DMS 273 (cell line): ENCODE data around the gene RCN1.
"Not testable (repeated sequence)": the region's sequence is repeated elsewhere in the genome, so short reads cannot be mapped to it uniquely, and the experiment has no call there.

ENCODE experiments used
- DNase-seq: peaks from one replicate; lab custom pipeline; 2025; ENCODE audit not compliant: unreplicated experiment; lab: John Stamatoyannopoulos, UW

RCN1 gene

DNA sequence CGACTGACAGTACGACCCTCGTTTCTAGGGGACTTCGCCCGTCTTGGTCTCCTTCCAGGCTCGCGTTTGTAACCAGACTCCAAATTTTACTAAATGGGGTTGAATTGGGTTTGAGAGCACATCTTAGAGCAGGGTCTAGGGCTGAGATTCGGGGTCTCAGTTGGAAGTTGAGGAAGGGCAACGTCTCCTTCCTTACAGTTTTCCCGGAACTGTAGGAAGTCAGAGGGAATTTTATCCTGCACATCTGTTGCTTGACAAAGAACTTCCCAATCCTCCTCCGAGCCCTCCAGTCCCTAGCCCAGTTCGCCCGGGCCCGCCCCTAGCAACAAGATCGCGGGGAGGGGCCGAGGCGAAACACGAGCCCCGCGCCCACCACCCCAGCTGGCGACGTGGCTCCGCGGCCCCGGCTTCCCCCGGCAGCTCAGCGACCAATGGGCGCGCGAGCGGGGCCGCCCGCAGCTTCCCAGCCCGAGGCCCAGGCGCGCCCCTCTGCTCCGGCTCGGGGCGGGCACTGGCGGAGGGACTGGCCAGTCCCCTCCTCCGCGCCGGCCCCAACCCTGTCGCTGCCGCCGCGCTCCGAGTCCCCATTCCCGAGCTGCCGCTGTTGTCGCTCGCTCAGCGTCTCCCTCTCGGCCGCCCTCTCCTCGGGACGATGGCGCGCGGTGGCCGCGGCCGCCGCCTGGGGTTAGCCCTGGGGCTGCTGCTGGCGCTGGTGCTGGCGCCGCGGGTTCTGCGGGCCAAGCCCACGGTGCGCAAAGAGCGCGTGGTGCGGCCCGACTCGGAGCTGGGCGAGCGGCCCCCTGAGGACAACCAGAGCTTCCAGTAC is at the start of gene RCN1:
TSS of gene RCN1 (plus strand) at position 530 of the 826 bp plus-strand sequence. CDS start at position 653, 123 bp downstream.
- DNase-seq = peak; percentile 93

DNA sequence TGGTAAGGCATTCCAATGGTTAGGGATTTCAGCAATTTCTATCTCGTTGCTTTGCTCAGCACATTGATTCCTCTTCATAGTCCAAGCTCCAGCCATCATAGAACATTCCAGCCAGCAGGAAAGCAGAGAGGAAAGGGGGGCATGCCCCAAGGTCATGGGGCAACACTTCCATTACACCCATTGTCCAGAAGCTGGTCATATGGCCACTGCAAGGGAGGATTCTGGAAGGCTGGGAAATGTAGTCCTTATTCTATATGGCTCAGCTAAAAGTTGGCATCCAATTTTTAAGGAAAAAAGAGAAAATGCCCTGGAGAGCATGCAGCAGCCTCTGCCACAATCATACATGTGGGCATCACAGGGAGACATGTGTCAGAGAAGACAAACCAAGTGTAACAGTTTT is 47.1 kb upstream of the RCN1 start:
- no peak for DNase-seq

DNA sequence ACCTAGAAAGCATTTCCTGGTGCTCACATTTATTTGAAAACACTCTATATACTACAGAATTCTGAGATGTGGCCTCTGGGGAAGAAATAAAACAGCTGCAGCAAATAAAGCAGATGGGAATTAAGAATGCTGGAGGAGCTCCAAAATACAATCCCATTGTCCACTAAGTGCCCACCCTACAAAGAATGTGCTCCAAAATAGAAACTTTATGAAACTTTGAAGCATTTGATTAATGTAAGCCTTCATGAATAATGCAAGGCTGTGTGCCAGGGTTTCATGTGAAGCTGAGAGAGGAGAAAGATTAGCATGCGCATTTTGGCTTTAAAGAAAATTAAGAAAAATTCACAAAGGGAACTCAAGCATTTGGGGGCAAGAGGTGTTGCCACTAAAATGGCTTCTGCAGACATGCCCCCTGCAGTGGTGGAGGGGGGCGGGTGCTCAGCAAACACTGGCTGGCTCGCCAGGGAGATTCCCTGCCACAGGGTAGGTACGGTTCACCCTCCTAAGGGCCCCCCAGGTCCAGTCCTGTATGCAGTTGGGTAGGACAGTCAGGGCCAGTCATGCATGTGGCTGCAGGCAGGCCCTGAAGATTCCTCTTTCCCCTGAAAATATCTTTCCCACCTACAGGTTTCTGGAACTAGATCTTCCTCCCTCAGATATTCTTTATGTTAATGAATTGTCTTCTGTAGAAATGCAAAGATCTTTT is 46.6 kb upstream of the RCN1 start:
- DNase-seq = peak; percentile 13

DNA sequence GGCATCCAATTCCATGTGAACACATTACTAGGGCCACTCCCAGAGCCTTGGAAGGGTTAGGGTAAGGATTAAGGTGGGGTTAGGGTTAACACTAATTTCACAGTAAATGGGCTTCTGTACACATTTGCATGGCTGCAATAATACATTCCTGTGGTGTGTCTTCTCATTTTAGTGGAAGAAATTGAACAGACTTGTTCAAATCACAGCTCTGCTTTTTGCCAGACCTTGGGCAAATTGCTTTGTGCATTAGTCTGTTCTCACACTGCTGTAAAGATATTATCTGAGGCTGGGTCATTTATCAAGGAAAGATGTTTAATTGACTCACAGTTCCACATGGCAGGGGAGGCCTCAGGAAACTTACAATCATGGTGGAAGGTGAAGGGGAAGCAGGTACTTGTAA is 45.4 kb upstream of the RCN1 start:
- no peak for DNase-seq

DNA sequence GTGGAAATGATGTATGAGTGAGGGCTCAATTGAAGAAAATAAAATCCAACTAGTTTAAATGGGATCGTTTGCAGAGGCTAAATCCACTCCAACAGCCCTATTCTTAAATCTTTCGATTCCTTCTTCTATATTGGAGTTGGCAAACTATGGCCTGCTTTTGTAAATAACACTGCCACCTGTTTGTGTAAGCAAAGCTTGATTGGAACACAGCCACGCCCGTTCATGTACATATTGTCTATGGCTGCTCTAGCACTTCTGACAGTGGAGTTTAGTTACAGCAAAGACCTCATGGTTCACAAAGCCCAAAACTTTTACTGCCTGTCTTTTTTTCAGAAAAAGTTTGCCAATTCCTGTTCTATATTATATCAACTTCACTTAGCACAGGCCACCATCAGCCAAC is 40.6 kb upstream of the RCN1 start:
- DNase-seq = no peak

DNA sequence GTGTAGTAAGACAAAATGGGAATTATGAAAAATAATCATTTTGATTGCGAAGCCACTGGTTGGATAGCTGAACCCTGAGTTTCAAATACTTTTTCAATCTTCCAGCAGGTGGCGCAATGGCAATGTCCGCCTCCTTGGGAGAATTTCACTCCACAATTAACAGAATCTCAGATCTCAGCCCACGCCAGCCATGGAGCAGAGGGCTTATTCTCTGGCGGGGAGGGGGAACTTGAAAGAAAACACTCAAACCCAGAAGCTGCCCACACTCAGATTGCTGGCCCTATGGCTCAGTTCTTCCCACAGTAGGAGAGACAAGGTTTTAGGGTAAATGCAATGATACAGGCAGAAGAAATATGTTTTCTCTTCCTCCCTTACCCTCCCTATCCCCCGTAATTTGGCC is 38.7 kb upstream of the RCN1 start:
- DNase-seq = peak; percentile 74

DNA sequence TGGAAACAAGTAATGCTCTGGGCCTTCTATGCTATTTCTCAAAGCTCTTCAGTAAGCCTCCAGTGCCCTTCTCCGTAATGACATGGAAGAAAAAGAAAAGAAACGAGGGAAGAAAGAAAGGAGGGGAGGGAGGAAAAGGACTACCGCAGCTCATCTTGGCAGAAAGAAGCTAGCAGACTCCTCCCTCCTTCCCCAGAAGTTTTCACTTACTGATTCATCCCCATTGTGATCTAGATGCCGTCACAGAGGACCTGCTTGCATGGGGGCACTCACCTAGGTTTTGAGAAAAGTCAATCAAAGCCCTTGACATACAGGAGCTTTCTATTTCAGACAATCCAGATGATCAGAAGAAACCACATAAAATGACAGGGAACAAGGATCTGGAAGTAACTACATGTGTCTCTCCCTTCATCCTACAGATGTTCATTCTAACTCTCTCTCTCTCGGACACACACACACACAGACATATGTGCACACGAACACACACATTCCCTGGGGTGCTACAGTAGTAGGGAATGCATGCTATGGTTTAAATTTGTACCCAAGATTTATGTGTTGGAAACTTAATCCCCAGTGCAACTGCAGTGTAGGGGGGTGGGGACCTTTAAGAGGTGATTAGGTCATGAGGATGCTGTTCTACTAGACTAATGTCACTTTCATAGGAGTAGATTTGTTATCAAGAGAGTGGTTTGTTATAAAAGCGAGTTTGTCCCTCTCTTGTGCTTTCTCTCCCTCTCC is 37.6 kb upstream of the RCN1 start:
- DNase-seq = no peak

DNA sequence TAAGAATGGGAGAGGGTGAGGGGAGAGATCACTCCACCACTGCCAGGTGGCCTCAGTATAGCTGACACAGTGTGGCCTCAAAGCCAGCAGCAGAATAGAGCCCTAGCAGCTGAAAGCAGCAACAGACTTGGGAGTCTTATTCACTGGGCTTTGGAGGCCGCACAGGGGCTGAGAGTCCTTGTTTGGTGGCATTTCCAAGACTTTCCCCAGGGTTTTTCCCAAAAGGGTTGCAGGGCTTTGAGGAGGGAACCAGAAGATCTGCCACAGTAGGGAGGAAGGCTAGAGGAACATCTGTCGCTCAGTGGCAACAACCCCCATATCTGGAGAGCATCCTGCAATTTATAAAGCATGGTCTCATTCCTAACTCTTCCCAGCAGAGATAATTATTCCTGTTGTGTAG is 35.0 kb upstream of the RCN1 start:
- peak; percentile 4 for DNase-seq

DNA sequence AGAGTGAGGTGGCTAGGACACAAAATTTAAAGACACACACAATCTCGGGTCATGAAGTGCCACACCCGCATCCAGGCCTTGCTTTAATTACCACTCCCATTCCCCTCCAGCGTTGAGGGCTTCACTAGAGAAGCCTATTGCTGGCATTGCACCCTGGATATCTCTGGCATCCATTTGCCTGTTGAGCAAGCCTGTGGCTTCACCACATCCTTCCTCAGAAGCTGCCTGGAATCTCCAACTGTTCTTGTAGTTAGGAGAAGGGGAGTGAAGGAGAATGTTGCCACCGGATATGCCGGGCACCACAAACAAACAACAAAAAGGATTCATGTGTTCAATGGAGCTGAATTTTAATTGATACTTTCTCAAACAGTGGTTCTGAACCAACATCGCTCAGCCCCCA is 34.4 kb upstream of the RCN1 start:
- DNase-seq = no peak

DNA sequence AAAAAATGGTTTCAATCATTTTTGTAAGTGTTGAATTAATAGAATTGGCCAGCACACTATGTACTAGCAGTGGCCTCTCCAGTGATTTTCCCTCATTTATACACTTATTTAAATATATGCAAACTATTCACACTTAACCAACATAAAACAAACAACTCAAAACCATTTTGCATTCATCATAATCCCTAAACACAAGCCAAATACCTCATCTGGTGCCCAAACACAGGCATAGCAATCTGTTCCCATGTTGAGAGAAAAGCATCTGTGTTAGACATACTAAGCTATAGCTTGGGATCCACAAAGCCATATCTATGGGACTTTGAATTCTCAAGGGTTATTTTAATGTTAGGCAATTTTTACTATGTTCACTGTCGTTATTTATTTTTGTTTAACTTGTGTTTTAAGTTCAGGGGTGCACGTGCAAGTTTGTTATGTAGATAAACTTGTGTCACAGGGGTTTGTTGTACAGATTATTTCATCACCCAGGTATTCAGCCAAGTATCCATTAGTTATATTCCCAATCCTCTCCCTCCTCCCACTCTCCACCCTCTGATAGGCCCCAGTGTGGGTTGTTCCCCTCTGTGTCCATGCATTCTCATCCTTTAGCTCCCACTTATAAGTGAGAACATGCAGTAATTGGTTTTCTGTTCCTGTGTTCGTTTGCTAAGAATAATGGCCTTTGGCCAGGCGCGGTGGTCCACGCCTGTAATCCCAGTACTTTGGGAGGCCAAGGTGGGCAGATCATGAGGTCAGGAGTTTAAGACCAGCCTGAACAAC is 31.0 kb upstream of the RCN1 start:
- no peak for DNase-seq

DNA sequence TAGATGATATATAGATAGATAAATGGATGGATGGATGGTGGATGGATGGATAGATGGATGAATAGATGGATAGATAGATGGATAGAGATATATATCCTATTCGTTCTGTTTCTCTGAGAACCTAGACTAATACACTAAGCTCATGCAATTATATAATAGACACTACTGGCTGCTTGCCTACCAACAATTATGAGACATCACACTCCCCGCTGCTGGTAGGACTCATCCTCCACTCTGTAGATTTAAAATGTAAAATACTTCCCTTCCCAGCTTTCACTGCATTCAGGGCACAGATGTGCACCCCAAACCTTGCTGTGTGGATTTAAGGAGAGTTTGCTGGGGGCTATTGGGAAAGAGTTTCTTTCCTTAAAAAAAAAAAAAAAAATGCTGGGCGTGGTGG is 28.3 kb upstream of the RCN1 start:
- DNase-seq = no peak

DNA sequence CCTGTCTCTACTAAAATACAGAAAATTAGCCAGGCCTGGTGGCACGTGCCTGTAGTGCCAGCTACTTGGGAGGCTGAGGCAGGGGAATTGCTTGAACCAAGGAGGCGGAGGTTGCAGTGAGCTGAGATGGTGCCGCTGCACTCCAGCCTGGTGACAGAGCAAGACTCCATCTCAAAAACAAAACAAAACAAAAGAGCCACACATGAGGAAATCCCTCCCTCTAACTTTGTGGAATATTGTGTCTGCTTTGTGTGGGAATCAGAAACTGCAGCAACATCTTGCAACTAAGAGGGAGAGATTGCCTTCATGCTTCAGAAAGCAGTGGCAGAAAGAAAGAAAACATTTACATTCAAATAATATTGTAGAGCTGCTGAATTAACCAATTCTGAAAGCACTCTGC is 27.8 kb upstream of the RCN1 start:
- not testable (repeated sequence) for DNase-seq

DNA sequence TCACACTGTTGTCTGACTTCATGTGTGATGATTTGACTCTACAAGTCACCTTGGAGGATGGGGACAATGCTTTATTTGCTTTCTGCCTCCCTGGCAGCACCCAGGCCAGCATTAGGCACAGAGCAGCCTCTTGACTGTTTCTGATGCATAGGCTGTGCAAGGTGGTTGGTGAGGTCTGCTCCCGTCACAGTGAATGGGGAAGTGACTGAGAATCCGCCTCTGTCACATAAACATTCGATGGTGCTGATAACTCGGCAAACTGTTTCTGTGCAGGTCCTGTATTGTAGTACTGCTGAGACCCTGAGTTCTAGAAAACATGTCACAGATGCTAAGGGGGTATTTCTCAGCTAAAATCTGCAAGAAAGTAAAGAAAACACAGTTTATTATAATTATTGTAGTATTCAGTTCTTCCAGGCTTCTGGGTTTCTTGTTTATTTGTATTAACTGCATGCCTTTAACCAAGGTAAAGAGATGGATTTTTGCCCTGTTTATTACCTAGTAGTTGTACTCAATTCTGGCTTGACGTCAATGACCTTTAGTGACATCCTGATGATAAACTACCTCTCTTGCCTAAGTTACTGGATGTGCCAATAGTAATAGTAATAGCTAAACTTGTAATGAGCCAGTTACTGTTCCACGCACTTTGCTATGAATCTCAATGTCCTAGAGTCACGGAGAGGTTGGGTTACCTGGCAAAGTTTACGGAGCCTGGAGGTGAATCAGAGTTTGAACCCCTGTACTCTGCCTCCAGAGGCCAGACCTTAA is 24.8 kb upstream of the RCN1 start:
- DNase-seq = no peak

DNA sequence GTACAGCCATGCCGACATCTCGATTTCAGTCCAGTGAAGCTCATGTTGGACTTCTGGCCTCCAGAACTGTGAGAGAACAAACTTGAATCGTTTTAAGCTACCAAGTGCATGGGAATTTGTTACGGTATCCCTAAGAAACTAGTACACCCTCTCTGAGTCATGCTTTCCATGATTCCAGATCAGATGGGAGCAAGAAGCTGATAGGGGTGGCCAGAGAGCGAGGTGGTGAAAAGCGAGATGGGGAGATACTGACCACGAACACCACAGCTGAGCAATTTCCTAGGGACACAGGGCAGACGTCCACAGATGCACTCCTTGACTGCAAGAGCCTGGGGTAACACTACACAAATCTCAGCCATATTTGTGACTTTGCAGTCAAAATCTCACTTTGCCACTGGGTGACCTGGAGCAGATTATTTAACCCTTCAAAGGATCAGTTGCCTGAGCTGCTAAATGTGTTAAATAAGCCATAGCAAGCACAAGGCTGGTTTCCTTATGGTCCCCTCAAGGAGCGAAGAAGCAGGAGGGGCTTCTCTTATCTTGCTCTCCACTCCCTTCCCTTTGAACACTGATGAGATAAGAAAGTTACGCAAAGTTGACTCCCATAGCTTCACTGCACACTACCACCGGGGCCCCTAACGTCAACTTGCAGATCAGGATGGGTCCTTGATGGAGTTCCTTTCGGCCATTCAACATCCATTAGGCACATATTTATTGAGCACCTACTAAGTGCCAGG is 22.6 kb upstream of the RCN1 start:
- no peak for DNase-seq

DNA sequence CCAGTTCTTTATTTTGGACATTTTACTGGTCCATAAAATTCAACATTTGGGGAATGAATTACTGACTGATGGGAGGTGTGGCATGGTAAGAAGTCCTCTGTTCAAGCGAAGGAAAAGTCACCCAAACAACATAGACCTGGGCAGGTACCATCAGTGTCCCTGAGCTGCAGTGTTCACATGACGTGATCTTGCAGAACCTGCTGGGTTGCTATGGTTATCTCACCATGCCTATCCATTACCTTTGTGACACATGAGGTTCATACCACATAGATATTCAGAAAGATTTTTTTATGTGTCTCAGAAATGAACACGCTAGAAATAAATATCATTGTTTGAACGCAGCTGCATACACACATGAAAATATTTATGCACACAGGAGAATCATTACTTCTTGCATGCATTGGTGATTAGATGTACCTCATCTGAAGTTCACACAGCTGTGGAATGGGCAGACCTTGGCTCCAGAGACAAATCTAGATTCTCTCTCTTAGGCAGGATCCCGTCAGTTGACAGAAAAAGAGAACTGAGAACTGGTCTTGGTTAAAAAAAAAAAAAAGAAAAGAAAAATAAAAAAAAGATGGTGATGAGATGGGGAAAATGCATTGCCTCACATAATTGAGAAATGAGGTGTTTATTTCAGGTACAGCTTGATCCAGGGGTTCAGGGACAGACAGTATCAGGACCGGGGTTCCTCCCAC is 21.4 kb upstream of the RCN1 start:
- no peak for DNase-seq

DNA sequence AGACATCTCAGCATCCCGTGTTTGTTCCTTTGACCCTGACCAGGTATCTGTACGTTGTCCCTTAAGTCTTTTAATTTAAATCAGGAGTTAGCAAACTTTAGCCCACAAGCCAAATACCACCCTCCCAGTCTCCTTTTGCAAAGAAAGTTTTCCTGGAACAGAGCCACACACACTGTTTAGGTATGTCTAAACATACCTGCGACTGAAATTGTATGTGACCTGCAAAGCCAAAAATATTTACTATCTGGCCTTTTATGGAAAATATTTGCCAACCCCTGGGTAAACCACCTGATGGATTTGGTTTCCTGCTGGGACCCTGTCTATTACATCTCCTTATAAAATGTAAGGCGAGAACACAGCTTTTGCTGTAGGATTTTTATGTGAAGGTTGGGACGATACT is 20.2 kb upstream of the RCN1 start:
- no peak for DNase-seq

DNA sequence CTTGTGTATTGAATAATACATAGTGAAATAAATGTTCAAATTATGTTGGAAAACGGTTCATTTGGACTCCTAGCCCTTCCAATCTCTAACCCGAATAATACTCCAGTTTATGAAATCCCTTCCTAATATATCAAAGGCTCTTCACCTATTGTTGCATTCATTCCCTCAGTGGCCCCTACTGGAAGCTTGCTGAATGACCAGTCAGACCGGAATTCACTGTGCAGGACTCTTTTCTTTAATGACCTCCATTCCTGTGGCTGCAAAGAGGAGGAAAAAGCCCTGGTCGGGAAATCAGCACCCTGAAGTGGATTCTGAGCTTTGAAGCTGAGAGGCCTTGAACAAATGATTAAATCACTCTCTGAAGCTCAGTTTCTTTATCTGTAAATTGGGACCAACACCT is 19.1 kb upstream of the RCN1 start:
- peak; percentile 34 for DNase-seq

DNA sequence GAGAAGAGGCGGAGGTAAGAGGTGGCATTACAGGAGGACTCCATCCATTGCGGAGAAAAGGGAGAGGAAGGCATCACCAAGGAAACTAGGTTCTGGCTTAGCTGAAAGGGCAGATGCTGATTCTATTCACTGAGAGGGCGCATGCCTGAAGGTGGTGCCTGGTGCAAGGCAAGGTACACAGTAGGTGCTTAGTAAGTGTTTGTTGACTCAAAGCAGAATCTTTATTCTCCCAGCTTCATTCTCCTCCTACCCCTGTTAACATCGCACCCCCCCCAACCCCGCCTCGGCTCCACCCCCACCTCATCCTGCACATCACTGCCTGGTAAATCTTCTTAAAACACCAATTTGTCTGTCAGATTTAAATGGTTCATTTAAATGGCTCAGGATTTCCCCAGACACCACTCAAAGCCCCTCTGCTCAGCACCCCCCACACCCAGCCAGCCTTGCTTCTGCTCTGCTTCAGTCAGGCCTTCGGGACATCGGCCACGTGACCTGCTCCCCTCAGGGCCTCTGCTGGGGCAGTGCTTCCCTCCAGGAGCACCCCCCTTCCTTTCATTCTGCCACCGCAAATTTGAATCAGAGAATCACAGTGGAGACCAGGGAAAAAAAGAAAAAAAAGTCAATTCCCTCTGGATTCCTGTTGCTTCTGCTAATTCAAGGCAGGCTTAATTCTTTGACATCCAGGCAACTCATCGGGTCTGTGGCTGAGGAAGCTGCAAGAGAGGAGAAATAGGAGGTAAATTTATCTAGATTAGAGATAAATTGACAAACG is 17.8 kb upstream of the RCN1 start:
- no peak for DNase-seq
